HL-60 (cell line): ENCODE data around the gene TPST2.

Experiments used
- DNase-seq, 2 experiments: peaks; one replicate each; pipeline ENCODE4 v3.0.0-alpha.2; 2010 to 2020; ENCODE audit warnings: low read depth in 1 of 2, low spot score in 1 of 2
- H3K27ac ChIP-seq: fragments of 250-450 bp; sonication (Bioruptor Pico); replicated peaks from 2 replicates; pipeline ENCODE4 v1.5.1; 2020; ENCODE audit warnings: mild to moderate bottlenecking, moderate library complexity
- H3K27me3 ChIP-seq: fragments of 250-450 bp; sonication (Bioruptor Pico); 2 replicates; pipeline ENCODE4 v1.5.1; 2021; ENCODE audit warnings: mild to moderate bottlenecking, moderate library complexity; ENCODE audit not compliant: insufficient read depth, poor library complexity, severe bottlenecking
- H3K4me3 ChIP-seq: replicated peaks from 2 replicates; pipeline ENCODE4 v1.5.1; 2011; ENCODE audit warnings: mild to moderate bottlenecking, control low read depth, low read length; ENCODE audit not compliant: insufficient read depth
- GABPA ChIP-seq: IDR thresholded peaks from 2 replicates; pipeline ENCODE4 v1.6.1; 2012; ENCODE audit warnings: low read depth
- POLR2AphosphoS5 ChIP-seq: IDR thresholded peaks from 2 replicates; pipeline ENCODE4 v1.6.1; 2012; ENCODE audit warnings: low read depth
- SPI1 ChIP-seq: IDR thresholded peaks from 2 replicates; pipeline ENCODE4 v1.6.1; 2012; ENCODE audit warnings: low read depth, mild to moderate bottlenecking, borderline replicate concordance
- TF ChIP-seq, protein P1 (sequence below): IDR thresholded peaks from one replicate; pipeline ENCODE4 v1.5.1; 2011; ENCODE audit warnings: low read length, control low read depth, inconsistent platforms; ENCODE audit not compliant: insufficient read depth
- TF ChIP-seq, protein P2 (sequence below): IDR thresholded peaks from 2 replicates; pipeline ENCODE4 v1.6.1; 2012; ENCODE audit warnings: low read depth; ENCODE audit not compliant: insufficient replicate concordance

Gene TPST2

DNA sequence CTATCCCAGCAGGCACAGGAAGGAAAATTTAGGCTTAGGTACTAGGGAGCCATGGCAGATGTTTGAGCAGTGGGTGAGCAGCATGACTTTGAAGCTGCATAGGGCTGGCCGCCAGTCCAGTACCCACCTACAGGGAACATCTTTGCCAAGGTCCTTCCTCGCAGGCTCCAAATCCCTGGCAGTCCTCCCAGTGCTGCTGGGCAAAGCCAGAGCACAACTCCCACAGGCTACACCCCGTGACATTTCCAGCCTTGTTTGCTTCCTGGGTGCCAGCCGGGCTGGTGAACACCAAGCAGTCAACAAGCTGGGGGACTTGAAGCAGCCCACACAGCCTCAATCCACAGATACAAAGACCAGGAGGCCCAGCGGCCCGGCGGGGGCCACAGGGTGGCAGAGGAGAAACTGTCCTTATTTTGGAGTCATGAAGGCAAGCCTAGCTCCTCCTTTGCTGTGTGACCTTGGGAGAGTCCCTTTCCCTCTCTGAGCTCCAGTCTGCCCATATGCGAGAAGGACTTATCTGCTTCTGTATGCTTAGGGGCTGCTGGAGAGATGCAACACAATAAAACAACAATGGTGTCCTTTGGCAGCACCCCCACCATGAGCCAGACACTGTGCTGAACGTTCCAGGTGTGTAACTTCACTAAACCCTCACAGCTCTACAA, 28.0 kb downstream of the TPST2 start:
- DNase-seq: no peak

DNA sequence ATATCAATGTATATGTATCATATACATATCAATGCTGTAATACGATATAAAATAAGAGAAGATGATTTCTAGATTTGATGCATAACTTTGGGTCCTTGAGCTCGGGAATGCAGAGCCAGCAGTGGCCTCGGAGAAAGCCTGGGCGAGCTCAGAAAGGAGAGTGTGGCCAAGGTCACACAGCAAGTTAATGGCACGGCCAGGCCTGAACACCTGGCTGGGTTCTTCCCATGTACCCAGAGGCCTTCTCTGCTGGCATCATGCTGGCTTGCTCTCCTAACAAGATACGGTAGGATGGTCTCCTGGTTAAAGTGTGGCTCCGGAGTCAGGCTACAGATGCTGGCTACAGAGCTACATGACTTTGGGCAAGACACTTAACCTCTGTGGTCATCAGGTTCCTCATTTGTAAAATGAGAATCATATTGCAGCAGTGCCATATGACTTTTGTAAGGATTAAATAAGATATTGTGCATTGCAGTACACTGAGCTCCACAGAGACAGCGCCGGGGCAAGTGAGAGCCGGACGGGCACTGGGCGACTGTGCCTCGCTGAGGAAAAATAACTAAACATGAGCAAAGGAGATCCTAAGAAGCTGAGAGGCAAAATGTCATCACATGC, 29.9 kb downstream of the TPST2 start:
- H3K27ac ChIP-seq: no peak overlapping the region
- H3K4me3 ChIP-seq: no peak overlapping the region
- TF ChIP-seq, protein P1, sequence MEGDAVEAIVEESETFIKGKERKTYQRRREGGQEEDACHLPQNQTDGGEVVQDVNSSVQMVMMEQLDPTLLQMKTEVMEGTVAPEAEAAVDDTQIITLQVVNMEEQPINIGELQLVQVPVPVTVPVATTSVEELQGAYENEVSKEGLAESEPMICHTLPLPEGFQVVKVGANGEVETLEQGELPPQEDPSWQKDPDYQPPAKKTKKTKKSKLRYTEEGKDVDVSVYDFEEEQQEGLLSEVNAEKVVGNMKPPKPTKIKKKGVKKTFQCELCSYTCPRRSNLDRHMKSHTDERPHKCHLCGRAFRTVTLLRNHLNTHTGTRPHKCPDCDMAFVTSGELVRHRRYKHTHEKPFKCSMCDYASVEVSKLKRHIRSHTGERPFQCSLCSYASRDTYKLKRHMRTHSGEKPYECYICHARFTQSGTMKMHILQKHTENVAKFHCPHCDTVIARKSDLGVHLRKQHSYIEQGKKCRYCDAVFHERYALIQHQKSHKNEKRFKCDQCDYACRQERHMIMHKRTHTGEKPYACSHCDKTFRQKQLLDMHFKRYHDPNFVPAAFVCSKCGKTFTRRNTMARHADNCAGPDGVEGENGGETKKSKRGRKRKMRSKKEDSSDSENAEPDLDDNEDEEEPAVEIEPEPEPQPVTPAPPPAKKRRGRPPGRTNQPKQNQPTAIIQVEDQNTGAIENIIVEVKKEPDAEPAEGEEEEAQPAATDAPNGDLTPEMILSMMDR: no peak
- no peaks in the 10 kb centered on the region for H3K27me3 ChIP-seq
- peak in 1 of 2 experiments; percentile 52 for DNase-seq

More for the DNA sequence above, 28.0 kb downstream of the TPST2 start:
- Histone ChIP-seq H3K4me3 (no peak overlapping the region), H3K27me3 (no peaks in the 10 kb centered on the region), H3K27ac (no peak overlapping the region)
- TF ChIP-seq, protein P1: no peak
- no peak for TF ChIP-seq GABPA
- TF ChIP-seq, protein P2, sequence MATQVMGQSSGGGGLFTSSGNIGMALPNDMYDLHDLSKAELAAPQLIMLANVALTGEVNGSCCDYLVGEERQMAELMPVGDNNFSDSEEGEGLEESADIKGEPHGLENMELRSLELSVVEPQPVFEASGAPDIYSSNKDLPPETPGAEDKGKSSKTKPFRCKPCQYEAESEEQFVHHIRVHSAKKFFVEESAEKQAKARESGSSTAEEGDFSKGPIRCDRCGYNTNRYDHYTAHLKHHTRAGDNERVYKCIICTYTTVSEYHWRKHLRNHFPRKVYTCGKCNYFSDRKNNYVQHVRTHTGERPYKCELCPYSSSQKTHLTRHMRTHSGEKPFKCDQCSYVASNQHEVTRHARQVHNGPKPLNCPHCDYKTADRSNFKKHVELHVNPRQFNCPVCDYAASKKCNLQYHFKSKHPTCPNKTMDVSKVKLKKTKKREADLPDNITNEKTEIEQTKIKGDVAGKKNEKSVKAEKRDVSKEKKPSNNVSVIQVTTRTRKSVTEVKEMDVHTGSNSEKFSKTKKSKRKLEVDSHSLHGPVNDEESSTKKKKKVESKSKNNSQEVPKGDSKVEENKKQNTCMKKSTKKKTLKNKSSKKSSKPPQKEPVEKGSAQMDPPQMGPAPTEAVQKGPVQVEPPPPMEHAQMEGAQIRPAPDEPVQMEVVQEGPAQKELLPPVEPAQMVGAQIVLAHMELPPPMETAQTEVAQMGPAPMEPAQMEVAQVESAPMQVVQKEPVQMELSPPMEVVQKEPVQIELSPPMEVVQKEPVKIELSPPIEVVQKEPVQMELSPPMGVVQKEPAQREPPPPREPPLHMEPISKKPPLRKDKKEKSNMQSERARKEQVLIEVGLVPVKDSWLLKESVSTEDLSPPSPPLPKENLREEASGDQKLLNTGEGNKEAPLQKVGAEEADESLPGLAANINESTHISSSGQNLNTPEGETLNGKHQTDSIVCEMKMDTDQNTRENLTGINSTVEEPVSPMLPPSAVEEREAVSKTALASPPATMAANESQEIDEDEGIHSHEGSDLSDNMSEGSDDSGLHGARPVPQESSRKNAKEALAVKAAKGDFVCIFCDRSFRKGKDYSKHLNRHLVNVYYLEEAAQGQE: no peak
- no peak for TF ChIP-seq POLR2AphosphoS5
- no peak for TF ChIP-seq SPI1

DNA sequence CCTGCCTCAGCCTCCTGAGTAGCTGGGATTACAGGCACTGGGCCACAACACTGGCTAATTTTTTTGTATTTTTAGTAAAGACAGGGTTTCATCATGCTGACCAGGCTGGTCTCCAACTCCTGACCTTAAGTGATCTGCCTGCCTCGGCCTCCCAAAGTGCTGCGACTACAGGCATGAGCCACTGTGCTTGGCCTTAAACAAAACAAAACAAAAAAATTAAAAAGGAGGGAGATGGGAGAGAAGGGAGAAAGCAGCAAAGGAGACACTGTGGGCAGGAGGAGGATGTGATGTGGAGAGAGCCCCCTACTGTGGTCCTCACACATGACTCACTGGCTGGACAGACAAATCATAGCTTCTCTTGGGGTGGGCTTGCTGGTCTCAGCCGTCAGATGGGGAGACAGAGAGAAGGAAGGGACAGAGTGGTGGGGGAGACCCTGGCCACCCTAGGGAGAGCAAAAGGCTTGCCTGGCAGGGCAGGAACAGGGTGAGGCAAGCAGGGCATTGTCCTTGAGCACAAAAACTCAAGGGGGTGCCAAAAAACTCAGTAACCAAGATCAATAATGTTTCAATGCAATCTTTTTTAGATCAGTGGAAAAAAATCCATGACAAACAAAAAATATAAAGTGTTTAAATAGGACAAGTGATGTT, 31.6 kb downstream of the TPST2 start:
- Histone ChIP-seq H3K4me3 (no peak overlapping the region), H3K27ac (no peak overlapping the region), H3K27me3 (no peaks in the 10 kb centered on the region)
- DNase-seq: no peak
- no peak for TF ChIP-seq SPI1
- TF ChIP-seq, protein P1: no peak
- TF ChIP-seq GABPA: no peak
- TF ChIP-seq POLR2AphosphoS5: no peak
- TF ChIP-seq, protein P2: no peak
